GM12865 (cell line): Measurements from ENCODE around the gene DNAH14.

Experiments used
- DNase-seq: peaks from one replicate; pipeline ENCODE4 v3.0.0; 2010; ENCODE audit warnings: low read depth
- H3K4me3 ChIP-seq: 2 replicates; pipeline ENCODE4 v1.5.1; 2011; ENCODE audit warnings: mild to moderate bottlenecking, low read depth, low read length, control low read depth
- TF ChIP-seq, protein P1 (sequence below): IDR thresholded peaks from 2 replicates; pipeline ENCODE4 v1.5.1; 2011; ENCODE audit warnings: low read length, control low read depth, low read depth, inconsistent platforms; ENCODE audit not compliant: insufficient read depth; ENCODE audit errors: missing control alignments

The DNAH14 gene

DNA sequence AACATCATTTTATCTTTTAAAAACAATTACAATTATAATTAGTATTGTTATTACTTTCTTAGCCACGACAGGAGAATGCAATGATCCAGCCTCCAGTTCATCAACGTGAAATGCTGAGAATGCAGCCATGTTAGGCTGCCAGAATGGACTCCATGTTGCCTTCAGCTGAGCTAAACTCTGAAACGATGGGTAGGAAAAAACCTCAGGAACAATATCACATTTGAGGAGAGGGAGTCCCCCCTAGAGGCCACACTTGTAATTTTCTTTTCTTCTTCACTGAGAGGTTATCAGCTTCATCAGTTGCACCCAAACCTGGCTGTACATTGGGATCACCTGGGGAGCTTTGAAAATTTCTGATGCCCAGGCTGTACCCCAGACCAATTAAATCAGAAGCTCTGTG, 34.6 kb upstream of the DNAH14 start:
- TF ChIP-seq, protein P1, sequence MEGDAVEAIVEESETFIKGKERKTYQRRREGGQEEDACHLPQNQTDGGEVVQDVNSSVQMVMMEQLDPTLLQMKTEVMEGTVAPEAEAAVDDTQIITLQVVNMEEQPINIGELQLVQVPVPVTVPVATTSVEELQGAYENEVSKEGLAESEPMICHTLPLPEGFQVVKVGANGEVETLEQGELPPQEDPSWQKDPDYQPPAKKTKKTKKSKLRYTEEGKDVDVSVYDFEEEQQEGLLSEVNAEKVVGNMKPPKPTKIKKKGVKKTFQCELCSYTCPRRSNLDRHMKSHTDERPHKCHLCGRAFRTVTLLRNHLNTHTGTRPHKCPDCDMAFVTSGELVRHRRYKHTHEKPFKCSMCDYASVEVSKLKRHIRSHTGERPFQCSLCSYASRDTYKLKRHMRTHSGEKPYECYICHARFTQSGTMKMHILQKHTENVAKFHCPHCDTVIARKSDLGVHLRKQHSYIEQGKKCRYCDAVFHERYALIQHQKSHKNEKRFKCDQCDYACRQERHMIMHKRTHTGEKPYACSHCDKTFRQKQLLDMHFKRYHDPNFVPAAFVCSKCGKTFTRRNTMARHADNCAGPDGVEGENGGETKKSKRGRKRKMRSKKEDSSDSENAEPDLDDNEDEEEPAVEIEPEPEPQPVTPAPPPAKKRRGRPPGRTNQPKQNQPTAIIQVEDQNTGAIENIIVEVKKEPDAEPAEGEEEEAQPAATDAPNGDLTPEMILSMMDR: peak; percentile 26
- no peak overlapping the region for H3K4me3 ChIP-seq
- DNase-seq: peak; percentile 4

DNA sequence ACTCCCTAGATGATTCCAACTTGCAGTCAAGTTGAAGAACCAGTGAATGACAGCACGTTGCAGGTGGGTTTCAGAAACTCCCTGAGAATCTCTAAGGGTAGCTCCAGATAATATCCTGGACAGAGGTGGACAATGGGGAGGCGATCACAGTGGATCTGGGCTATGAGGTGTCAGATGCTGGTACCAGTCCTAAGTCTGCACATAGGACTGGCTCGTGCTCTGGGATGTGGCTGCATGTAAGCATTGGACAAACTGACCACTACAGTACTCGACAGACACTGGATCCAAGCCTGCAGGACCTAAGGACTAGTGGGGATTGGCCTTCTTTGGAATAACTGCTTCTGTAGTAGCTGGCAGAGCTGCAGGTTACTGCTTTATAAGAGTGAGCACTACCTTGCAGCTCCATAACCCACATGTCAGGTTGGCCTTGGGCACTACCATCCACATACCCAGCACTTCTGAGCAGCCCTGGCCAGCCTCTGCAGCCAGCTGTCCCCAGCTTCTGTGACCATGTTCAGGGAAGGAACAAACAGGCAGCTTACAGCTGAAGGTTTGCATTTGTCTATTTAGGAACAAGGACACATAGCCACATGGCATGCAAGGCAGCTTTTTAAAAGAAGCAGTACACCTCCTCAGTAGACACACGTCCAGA, 33.2 kb upstream of the DNAH14 start:
- no peak for DNase-seq
- TF ChIP-seq, protein P1: no peak
- H3K4me3 ChIP-seq: no peak overlapping the region

DNA sequence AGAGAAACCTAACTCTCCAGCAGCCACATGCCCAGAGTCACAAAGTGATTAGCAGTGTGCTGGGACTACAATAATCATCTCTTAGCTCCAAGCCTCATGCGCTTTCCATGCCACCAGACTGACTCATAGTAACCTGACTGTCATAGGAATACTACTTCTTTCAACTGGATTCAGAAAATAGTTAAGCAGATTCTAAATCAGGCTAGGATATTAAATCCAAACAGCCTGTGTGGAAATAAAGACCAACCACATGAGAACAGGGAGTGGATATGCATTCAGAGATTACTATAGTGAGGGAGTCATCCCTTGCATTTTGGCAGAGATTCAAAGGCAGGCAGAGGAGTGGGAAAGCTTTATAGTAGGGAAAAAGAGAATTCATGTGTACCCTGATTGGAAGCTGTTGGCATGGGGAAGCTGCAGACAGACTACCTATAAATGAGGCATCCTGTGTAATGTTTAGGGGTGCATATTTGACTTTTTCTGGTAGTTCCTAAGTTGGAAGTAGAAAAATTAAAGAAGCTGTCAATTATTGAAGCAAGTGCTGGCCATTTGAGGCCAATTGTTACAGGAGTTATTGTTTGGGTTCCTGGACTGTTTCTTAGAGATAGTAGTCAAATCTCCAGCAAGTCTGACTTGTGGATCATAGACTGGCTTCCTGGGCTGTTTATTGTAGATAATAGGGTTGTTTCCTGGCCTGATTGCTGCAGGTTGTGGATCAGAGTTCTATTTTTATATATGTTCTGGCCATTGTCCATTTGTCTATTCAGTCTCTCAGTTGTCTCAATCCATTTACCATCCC, 31.7 kb upstream of the DNAH14 start:
- TF ChIP-seq, protein P1: no peak
- no peak for DNase-seq
- H3K4me3 ChIP-seq: no peak overlapping the region

DNA sequence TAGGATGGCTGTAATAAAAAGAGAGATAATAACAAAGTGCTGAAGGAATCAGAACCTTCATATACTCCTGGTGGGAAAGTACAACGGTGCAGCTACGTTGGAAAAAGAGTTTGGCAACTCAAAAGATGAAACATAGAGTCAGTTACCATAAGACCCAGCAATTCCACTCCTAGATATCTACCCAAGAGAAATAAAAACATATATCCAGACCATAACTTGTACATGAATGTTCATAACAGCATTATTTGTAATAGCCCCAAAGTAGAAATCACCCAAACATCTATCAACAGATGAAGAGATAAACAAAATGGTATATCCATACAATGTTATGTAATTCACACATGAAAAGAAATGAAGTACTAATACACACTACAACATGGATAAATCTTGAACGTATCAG, 30.5 kb upstream of the DNAH14 start:
- H3K4me3 ChIP-seq: no peak overlapping the region
- DNase-seq: no peak
- TF ChIP-seq, protein P1: no peak

DNA sequence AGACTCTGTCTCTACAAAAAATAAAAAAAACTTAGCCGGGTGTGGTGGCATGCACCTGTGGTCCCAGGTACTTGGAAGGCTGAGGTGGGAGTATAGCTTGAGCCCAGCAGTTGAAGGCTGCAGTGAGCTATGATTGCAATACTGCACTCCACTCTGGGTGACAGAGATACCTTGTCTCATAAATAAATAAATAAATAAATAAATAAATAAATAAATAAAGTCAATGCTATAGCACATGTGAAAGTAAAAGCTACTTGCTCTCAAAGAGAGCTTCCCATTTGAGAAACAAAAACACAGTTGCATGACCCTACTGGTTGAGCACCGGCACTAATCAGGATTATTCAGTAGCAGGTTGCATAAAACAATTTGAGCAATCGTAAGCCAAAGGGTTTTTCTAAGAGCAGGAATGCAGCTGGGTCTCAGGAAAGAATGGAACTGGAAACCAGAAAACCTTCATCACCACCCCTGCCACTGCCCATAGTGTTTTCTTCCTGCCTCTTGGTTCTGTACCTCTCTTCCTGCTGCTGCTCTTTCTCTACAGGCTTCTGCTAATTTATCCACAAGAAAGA, 29.3 kb upstream of the DNAH14 start:
- H3K4me3 ChIP-seq: no peak overlapping the region
- TF ChIP-seq, protein P1: no peak
- DNase-seq: no peak

DNA sequence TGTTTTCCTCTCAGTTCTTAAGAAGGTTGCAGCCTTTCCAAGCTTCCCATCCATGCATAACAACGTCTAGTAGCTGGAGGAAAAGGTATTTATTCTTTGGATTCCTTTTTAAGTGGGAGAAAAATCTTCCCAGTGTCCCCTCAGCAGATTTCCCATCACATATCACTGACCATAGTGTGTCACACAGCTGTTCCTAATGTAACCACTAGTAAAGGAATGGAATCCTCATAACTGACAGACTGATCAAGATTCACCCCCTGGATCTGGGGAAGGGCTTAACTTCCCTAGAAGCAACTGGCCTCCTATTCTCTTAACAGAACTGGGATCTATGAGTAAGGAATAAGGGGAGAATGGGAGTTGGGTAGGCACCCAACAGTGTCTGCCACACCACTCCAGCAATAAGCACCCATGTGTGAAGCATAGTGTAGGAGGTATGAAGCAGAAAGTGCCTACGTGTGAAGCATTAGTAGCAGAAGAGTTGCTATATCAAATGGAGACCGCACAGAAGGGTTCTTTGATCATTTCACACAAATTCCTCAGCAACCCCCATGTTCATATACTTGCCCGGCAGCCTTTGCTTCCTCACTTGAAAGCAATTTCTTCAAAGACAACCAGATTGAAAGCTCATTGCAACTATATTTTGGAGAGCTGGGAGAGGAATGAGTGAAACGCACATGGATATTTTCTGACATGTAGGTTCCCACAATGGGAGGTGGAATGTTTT, 28.2 kb upstream of the DNAH14 start:
- TF ChIP-seq, protein P1: no peak
- no peak overlapping the region for H3K4me3 ChIP-seq
- no peak for DNase-seq
